ENCODE data around the gene GALR3.
"Not testable (repeated sequence)": the region's sequence is repeated elsewhere in the genome, so short reads cannot be mapped to it uniquely, and the experiment has no call there.

The GALR3 gene, protein sequence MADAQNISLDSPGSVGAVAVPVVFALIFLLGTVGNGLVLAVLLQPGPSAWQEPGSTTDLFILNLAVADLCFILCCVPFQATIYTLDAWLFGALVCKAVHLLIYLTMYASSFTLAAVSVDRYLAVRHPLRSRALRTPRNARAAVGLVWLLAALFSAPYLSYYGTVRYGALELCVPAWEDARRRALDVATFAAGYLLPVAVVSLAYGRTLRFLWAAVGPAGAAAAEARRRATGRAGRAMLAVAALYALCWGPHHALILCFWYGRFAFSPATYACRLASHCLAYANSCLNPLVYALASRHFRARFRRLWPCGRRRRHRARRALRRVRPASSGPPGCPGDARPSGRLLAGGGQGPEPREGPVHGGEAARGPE

DNA sequence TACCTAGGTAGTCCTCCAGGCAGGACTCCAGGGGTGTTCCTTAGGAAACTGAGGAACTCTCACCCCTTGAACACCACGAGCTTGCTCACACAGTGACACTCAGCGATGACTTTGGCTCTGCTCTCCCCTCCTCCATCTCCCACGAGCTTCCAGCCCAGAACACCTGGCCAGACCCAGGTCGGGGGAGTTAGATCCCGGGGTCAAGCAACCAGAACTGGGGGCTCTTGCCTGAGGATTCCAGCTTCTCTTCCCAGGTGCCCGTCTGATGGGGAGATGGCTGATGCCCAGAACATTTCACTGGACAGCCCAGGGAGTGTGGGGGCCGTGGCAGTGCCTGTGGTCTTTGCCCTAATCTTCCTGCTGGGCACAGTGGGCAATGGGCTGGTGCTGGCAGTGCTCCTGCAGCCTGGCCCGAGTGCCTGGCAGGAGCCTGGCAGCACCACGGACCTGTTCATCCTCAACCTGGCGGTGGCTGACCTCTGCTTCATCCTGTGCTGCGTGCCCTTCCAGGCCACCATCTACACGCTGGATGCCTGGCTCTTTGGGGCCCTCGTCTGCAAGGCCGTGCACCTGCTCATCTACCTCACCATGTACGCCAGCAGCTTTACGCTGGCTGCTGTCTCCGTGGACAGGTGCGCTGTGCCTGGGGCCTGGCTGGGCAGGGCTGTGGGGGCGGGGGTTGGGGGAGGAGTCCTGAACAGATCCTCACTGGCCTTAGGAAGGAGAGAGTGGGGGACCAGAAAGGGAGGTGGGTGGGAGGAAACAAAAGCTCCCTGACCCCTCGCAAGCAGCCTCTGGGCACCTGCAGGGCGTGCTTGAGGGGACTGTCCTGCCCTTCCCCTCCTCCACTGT lies at the start of gene GALR3:
TSS of gene GALR3 (plus strand) at position 249 of the 852 bp plus-strand sequence. CDS start at position 274, 25 bp downstream.
- DNase-seq (ENCODE audit: extremely low read depth in 1 of 2, low read depth in 1 of 2), result no peak

DNA sequence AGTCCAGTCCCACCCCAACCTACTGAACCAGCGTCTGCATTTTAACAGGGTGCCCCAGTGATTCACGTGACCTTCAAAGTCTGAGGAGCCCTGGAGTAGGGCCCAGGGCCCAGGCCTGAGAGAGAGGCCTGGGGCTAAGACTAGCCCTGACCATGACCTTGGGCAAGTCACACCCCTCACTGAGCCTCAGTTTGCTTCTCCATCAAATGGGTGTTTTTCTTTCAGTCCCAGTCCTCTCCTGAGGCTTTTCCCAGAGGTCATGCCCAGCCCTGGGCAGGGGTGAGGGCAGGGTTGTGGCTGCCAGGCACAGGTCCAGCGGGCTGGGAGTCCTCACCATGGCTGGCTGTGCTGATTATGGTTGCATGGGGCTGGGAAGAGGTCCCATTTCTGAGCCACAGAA lies 48.5 kb upstream of the GALR3 start:
- DNase-seq (ENCODE audit: extremely low read depth in 1 of 2, low read depth in 1 of 2), result no peak

DNA sequence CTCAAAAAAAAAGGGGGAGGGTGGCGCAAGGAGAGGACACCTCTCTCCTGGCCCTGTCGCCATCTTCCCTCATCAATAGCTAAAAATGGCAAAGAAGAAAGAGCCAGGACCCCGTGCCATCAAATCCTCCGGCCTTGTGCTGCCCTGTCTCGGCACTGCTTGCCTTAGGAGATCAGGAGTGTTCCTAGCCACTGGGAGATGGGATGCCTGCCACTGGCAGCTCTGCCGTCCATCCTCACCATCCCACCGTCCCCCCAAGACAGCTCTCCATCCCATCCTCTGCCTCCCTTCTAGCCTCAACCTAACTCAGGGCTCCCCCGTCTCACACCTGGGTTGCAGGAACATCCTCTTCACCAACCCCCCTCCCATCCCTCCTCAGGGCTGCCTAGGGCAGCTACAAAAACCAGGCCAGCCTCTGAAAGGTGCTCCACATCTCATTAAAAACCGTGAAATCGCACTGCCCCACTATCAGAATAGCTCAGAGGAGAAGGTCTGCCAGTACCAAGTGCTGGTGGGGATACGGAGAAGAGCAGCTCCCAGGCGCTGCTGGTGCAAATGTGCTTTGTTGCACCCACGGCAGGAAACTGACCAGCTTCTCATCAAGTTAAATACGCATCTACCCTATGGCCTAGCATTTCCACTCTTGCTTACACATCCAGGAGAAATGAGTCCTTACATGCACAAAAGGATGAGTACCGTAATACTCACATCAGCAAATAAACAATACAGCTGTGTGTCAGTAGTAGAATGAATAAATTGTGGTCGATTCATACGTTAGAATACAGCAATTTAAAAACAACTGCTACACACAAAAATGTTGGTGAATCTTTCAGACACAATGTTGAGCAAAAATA lies 47.2 kb upstream of the GALR3 start:
- DNase-seq (ENCODE audit: extremely low read depth in 1 of 2, low read depth in 1 of 2), result no peak

DNA sequence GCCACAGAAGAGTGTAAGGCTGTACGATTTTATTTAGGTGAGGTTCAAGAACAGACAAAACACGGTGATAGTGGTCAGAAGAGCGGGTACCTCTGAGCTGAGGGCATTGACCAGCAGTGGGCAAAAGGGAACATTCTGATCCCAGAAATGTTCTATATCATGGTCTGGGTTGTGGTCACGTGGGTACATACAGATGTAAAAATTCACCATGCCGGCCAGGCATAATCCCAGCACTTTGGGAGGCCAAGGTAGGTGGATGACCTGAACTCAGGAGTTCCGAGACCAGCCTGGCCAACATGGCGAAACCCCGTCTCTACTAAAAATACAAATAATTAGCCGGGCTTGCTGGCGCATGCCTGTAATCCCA lies 46.6 kb upstream of the GALR3 start:
- DNase-seq (ENCODE audit: extremely low read depth in 1 of 2, low read depth in 1 of 2), result no peak

DNA sequence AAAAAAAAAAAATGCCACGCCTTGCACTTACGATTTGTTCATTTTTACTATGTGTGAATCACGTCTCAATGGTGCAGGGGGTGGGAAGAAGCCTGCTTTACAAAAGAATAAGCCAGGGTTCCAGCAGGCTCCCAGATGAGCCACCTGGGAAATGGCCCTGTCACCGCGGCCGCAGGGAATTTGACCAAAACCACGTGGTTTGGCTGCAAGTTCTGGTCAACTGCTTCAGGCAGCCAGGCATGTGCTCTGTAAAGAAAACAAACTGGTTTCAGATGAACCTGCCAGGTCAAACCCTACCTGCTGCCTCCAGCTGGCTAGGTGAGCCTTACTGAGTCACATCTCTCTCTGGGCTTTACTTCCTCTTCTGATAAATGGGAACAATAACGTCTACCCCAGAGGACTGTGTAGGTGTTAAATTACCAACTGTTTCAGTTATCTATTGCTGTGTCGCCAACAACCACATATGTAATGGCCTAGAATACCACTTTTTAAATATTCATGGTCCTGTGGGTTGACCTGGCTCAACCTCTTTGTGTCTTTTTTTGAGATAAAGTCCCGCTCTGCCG lies 46.0 kb upstream of the GALR3 start:
- DNase-seq (ENCODE audit: extremely low read depth in 1 of 2, low read depth in 1 of 2), result no peak

DNA sequence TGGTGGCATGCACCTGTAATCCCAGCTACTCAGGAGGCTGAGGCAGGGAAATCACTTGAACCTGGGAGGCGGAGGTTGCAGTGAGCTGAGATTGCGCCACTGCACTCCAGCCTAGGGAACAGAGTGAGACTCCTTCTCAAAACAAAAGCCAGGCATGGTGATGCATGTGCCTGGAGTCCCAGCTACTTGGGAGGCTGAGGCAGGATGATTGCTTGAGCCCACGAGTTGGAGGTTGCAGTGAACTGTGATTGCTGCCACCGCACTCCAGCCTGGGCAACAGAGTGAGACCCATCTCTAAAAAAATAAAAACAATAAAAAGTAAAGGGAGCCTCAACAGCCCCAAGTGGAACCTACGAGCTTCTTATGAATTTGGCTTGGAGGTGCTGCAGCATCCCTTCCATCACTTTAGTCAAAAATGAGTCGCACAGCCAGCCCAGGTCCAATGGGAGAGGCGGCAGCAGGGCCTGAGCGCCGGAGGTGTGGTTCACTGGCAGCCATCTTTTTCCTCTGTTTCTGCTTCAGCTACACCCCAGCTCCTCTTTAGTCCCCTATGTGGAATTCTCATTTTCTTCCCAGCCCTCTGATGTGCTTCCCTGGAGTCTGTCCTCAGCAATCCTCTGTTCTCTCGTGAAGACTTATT lies 44.7 kb upstream of the GALR3 start:
- no peak for DNase-seq (ENCODE audit: extremely low read depth in 1 of 2, low read depth in 1 of 2)

DNA sequence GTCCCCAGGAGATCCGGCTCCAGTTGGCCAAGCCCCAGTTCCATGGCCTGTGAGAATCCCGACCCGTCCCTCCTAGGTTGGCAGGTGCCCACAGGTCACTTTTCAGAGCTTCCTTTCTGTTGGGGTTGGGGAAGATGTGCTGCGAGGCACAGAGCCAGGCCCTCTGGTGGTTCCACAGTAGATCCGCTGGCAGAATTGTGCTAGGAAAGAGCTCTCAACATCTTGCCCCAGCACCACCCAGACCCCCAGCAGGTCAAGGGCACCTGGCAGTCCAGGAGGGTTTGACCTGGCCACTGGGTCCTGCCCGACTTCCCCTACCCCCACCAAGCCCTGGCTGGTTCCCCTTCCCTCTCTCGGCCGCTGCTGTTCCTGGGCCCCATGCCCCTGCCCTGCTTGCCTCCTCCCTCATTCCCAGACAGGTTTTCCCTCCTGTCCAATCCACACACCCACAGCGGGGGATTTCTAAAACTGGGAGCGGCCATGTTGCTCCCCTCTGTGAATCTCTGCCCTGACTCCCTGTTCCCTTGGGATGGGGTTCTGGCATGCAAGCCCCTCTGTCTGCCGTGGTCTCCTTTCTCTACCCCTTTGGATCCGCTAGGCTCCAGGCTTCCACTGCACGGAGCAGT lies 41.6 kb upstream of the GALR3 start:
- DNase-seq (ENCODE audit: extremely low read depth in 1 of 2, low read depth in 1 of 2), result no peak

DNA sequence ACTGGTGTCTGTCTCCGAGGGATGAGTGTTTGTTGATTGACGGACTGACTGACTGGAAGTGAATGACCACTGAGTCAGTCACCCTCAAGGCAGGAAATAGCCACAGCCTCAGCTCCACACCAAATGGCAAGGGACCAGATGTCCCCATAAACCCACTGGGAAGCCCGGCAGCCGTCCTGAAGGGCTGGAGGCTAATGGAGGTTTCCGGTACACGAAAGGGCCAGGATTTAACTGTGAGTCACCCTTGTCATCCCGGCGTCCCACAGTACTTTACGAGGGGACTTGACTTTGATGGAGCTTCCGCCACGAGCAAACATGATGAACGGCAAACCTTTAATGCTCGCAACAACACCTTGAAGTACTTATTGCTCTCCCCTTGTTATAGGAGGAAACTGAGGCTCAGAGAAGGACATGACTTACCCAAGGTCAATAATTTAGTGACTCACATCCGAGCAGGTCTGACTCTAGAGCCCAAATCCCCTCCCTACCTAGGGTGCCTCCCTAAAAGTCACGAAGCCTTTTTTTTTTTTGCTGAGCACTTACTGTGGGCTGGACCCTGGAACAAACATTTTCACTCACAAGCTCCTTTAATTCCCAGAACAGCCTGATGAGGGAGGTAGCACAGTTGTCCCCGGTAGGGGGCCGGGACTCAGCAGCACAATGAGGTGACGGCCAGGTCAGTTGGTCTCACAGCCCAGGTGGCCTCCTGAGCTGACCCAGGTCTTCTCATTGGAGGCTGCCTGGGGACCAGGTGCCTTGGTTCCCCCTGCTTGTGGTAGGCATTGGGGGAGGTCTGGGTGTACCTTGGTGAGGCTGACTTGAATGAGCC lies 40.6 kb upstream of the GALR3 start:
- no peak for DNase-seq (ENCODE audit: extremely low read depth in 1 of 2, low read depth in 1 of 2)

DNA sequence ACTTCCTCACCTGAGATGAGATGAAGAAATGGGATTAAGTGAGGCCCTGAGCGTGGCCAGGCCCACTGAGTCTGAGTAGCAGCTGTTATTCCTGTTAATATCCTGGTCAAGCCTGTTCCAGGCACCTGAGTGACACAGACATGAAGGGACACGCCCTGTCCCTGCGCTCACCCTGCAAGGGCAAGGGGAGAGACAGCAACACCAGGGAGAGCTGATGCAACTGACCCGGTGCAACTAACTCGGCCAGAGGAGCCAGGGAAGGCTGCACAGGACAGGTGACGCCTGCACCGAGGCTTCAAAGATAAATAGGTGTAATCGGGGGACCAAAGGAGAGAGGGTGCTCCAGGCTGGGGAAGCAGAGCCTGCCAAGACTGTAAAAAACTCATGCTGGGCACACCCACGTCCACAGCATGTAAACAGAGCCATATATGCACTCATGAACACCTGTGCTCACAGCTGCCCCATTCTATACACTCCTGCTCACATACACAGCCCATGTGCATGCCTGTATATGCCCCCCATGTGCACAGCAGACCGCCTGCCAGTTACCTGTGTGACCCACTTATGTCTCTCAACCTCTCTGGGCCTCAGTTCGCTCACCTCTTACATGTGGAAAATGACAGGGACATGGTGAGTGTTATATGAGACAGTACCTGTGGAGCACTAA lies 38.2 kb upstream of the GALR3 start:
- no peak for DNase-seq (ENCODE audit: extremely low read depth in 1 of 2, low read depth in 1 of 2)

DNA sequence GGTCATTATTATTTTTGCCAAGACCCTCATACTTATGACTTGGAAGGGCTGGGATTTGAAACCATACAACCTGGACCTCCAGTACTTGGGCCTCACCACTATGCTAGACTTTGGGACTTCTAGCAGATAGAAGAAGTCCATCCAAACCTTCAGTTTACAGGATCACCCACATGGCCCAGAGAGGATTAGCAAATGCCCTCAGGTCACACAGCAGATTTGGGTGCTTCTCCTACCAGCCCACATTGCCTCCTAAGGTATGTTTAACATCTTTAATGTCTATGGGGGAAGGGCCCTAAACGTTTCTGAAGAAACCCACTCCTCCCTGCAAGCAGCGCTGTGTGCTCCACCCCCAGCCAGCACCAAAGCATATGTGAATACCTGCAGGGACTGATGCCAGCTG lies 32.9 kb upstream of the GALR3 start:
- no peak for DNase-seq (ENCODE audit: extremely low read depth in 1 of 2, low read depth in 1 of 2)

DNA sequence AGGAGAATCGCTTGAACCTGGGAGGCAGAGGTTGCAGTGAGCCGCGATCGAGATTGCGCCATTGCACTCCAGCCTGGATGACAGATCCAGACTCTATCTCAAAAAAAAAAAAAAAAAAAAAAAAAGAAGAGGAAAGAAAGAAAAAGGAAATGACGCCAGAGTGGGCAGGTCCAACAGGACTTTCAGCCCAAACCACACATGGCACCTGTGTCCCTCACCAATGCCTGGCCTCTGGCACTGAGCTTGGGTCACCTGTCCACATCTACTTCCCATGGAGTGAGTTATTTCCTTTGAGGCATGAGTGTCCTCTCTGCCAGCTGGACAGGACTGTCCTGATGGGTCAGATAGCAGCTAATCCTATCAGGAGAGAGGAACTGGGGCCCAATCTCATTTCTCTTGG lies 30.7 kb upstream of the GALR3 start:
- DNase-seq (ENCODE audit: extremely low read depth in 1 of 2, low read depth in 1 of 2), result no peak

DNA sequence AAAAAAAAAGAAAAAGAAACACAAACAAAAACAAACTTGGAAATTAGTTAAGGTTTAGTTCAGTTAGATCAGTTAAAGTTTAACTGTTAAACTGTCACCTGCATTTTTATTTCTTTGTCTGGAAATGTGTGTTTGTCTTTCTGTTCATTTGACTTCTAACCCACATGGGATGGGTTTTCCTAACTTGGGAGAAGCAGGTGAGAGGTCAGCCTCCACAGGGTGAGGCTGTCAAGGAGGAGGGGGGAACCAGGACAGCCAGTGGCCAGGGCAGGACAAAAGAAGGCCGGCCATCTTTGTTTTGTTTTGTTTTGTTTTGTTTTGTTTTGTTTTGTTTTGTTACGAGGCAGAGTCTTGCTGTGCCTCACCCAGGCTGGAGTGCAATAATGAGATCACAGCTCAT lies 28.8 kb upstream of the GALR3 start:
- no peak for DNase-seq (ENCODE audit: extremely low read depth in 1 of 2, low read depth in 1 of 2)

DNA sequence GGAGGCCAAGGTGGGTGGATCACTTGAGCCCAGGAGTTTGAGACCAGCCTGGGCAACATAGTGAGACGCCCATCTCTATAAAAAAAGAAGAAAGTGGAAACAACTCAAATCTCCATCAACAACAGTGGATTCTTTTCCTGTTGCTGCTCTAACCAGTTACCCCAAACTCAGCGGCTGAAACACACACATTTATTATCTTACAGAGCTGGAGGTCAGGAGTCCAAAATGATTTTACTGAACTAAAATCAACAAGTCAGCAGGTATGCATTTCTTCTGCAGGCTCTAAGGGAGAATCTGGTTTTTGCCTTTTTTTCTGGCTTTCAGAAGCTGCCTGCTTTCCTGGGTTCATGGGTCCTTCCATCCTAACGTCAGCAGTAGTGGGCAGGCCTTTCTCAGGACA lies 27.1 kb upstream of the GALR3 start:
- DNase-seq (ENCODE audit: extremely low read depth in 1 of 2, low read depth in 1 of 2), result no peak

DNA sequence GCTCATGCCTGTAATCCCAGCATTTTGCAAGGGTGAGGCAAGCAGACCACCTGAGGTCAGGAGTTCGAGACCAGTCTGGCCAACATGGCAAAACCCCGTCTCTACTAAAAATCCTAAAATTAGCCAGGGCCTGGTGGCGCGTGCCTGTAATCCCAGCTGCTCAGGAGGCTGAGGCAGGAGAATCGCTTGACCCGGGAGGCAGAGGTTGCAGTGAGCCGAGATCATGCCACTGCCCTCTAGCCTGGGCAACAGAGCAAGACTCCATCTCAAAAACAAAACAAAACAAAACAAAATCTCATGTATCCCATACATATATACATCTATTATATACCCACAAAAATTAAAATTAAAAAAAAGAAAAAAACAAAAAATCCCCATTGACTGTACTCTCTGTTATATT lies 25.9 kb upstream of the GALR3 start:
- DNase-seq (ENCODE audit: extremely low read depth in 1 of 2, low read depth in 1 of 2), result not testable (repeated sequence)

DNA sequence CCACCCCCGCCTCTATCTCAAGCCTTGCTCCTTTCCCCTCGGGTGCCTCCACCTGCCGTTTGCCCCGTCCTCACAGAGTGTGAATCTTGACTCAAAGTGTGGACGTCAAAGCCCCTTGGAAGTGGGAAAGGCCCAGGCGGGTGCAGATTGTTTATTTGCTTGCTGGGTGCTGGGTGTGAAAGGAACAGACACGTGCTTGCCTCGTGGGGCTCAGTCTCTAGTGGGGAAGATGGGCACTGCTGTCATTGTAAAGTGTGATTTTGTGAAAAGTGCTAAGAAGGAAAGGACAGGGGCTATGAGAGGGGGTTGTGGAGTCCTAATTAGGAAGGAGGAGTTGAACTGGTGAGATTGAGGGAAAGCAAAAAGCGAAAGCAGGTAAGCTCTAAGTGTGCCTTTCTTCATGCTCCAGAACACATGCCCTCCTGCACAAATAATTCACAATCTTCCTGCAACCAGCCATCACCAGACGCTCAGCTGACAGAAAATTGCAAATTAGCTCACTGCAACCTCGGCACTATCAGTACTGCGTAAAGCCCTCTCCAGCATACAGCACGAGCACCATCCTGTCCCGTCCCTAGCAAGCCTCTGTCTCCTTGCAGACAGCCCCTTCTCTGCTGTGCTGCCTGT lies 25.2 kb upstream of the GALR3 start:
- no peak for DNase-seq (ENCODE audit: extremely low read depth in 1 of 2, low read depth in 1 of 2)

DNA sequence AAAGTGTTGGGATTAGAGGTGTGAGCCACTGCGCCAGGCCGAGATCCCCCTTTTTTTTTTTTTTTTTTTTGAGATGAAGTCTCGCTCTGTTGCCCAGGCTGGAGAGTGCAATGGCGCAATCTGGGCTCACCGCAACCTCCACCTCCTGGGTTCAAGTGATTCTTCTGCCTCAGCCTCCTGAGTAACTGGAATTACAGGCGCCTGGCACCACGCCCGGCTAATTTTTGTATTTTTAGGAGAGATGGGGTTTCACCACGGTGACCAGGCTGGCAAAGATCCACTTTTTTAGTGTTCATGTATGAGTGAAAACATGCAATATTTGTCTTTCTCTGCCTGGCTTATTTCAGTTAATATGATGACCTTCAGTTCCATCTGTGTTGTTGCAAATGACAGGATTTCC lies 23.2 kb upstream of the GALR3 start:
- not testable (repeated sequence) for DNase-seq (ENCODE audit: extremely low read depth in 1 of 2, low read depth in 1 of 2)

DNA sequence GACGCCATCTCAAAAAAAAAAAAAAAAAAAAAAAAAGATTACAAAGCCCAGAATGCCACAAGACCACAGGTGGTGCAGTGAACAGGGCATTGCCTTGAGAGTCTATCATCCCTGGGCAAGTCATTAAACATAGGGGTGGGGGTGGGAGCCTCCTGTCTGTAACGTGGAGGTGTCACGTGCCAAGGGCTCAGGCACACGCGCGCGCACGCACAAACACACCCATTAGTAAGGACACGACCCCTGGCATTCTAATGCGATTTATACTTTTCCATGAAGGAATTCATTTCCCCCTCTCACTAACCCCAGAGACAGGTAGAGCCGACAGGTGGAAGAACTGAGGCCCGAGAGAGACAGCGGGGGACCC lies 21.3 kb upstream of the GALR3 start:
- no peak for DNase-seq (ENCODE audit: extremely low read depth in 1 of 2, low read depth in 1 of 2)

Data from stimulated activated CD8-positive, alpha-beta memory T cell treated with anti-CD3 and anti-CD28 coated beads, Interleukin-7, amount 100 ng/mL, for 48 hours (primary cell).